ENCODE measurements around the gene ZNF195.
A peak's percentile ranks its signal among the peaks of the same experiment; 100 is the strongest.
"Not testable (repeated sequence)": the region's sequence is repeated elsewhere in the genome, so short reads cannot be mapped to it uniquely, and the experiment has no call there.

The ZNF195 gene

DNA sequence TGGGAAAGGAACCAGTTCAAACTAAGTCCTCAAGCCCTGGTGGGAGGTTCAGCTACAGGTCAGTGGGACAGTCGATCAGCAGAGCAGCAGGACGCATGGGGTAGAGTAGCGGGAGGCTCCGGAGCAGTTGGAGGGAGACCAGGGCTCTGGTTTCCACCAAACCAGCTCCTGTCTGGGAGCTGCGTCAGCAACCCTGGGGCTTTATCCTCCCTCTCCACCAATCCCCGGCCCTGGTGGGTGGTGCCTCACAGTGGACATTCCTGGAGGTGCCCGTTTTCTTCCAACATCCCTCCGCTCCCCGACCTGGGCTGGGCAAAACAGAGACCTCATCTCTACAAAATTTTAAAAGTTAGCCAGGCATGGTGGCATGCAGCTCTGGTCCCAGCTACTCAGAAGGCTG lies 32.4 kb downstream of the ZNF195 start:
- DNase-seq, result no peak

DNA sequence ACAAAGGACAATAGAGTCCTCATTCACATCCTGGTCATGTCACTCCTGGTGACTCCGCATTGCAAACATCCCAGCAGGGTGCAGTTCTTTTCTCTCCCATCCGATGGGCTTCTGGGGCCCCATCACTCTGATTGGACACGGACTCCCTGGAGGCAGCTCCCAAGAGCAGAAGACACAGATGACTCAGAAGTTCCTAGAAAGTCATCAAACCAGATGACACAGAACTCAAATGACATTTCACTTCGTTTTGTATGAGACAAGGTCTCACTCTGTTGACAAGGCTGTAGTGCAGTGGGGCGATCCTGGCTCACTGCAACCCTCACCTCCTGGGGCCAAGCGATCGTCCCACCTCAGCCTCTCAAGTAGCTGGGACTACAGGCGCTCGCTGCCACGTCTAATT lies 33.2 kb downstream of the ZNF195 start:
- no peak for DNase-seq

DNA sequence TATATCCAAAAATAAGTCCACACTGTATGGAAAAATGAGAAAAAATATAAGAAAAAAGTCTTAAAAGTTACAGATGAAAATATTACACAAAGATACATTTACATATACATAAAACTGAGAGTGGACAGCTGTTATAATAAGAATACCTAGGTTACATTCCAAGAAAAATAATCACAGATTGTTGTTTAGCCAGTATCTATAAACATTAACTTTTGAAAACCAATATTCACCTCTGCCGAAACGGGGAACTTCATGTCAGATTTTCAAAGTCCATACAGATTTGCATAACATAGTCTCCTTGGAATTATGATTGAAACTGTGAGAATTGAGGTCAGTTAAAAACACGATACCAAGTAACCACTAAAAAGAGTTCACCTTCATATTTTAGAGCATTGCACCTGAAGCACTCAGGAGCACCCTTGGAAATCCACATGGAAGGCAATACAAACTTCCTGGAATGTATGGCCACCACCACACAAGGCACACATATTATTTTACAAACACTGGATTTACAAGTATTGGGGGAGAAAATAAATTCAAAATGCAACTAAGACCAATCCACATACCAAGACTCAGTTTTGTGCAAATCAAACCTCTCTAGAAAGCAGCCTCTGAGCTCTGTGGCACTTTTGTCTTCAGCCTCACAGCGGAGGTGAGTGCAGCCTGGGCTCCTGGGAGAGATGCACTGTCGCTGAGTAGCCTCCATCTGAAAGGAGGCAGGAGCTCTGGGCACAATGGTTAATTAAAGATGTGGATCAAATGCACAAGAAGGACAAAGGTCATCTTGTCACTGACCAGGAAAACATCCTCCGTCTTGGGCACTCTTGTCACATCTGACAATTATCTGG lies 34.4 kb downstream of the ZNF195 start:
- no peak for DNase-seq

DNA sequence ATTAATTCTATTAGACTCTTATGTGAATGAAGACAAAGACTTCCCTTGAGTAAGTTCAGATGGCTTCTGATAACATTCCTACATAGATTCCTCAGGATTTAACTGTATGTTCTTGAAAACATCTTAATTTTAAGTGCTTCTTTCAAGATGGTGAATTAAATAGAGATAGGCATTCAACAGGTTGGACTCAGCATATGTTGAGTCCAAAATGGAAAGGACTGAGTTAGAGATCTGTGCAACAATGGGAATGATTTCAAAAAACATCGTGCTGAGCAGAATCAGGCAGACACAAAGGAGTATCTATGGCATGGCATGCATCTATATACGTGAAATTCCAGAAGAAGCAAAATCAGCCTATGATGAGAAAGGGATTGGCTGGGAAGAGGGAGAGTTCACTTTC lies 36.2 kb downstream of the ZNF195 start:
- no peak for DNase-seq

DNA sequence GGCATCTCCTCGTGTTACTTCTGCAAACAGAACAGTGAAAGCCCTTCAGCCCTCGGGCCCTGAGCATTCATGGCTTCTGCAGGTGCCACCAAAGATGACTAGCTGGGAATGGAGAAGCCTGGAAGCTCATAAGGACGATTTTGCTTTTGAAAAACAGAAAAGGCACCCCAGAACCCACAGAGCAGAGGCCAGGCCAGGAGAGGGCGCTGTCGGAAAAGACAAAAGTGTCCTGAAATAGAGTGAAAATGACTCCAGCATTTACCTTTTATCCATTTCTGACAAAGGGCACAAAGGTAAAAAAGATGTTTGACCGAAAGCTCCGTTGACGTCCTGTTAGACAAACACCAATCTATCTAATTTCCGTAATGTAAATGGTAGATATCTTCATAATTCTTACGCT lies 37.6 kb downstream of the ZNF195 start:
- DNase-seq, result peak; percentile 50

DNA sequence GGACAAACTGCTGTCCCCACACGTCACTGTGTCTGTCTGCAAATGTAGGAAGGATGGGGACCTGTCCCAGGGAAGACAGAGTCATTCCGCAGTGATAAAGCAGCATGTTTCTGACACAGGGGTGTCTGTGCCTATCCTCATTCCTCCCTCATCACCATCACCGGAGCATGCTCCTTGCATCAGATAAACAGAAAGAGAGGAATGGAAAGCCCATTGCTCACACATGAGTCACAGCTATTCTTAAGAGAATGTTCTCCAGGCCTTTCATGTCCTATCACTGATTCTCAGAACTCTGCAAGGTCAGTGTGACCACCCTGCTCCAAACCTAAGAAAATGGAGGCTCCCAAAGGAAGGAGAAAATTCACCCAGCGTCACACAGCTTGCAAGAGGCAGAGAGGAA lies 38.9 kb downstream of the ZNF195 start:
- DNase-seq, result no peak

DNA sequence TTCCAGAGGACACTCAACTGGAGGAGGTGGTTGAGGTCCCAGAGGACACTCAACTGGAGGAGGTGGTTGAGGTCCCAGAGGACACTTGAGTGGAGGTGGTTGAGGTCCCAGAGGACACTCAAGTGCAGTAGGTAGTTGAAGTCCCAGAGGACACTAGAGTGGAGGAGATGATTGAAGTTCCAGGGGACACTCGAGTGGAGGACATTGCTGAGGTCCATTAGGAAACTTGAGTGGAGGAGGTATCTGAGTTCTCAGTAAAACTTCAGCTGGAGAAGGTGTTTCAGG lies 39.7 kb downstream of the ZNF195 start:
- DNase-seq, result no peak

DNA sequence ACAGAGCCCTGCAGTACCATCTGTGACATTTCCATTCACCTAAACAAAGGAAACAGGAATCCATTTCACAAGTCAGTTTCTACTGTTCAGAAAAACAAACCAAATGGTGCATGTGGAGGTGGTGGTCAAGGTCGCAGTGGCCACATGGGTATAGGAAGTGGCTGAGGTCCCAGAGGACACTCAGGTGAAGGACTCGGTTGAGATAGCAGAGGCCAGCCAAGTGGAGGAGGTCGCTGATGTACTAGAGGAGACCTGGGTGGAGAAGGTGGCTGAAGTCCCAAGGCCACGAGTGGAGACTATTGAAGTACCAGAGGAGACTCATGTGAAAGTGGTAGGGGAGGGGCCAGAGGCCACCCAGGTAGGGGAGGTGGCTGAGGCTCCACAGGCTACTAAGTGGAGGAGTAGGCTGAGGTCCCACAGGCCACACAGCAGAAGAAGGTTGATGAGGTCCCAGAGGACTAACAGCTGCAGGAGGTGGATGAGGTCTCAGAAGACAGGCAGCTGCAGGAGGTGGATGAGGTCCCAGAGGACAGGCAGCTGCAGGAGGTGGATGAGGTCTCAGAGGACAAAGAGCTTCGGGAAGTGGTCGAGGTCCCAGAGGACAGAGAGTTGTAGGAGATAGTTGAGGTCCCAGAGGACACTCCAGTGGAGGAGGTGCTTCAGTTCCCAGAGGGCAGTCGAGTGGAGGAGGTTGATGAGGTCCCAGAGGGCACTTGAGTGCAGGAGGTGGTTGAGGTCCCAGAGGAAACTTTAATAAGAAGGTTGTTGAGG lies 40.2 kb downstream of the ZNF195 start:
- no peak for DNase-seq

DNA sequence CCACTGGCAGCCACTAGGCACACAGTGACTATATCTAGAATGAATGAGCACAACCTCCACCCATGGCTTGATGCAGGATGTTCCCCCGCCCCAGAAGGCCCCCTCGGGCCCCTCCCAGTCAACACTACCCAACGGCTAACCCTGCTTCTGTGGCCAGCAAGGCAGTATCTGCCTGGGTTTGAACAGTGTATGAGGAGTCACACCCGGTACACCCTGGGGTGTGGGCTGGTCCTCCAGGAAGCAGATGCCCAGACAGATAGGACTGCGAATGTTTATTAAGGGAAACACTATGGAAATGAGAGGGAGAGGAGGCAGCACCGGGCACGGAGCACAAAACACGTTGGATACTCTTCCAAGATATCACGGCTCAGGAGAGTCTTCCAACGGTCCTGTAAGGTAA lies 42.5 kb downstream of the ZNF195 start:
- DNase-seq, result not testable (repeated sequence)

DNA sequence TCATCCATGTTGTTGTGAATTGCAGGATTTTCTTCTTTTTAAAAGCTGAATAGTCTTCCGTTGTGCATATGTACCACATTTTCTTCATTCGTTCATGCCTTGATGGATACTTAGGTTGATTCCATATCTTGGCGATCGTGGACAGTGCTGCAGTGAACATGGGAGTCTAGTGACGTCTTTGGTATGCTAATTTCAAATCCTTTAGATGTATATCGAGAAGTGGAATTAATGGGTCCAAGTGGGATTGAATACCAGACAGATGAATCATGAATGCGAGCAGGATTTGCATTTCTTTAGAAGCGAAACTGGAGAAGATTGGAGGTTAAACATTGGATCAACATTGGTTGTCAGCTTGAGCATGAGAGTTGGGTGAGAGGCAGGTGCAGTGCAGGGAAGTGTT lies 45.8 kb downstream of the ZNF195 start:
- DNase-seq, result not testable (repeated sequence)

DNA sequence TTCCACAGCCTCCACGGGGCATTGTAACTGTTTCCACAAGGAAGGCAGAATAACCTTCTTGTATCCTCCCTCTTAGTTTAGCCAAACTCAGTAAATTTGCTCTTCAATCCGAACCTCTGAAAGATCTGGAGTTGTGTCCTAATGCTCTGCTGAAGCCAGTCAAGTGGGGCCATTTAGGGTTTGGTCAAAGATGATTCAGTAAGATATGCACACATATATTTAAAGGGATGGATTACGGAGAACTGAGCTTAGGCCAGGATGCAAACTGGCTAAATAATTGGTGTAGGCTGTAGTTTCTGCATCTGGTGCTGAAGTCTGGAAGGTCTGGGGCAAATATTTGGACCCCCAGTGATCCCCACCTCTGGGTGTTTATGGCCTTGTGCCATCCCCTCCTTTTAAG lies 47.9 kb downstream of the ZNF195 start:
- DNase-seq, result not testable (repeated sequence)

DNA sequence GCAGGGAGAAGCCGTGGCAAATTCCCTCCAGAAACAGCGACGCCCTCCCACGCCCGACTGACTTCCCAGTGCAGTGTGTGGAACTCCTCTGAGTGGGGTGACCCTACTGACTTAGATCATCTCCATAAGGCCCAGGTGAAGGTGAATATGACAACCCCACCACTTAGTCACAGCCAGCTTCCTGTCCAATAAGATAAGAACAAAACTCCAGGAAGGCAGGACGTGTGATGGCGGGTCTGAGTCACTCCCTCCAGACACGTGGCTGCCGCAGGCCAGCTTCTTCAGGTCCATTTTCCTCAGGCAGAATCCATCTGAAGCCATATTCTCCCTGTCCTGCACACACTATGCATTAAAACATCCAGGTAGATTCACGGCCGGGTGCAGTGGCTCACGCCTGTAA lies 48.9 kb downstream of the ZNF195 start:
- DNase-seq, result not testable (repeated sequence)

DNA sequence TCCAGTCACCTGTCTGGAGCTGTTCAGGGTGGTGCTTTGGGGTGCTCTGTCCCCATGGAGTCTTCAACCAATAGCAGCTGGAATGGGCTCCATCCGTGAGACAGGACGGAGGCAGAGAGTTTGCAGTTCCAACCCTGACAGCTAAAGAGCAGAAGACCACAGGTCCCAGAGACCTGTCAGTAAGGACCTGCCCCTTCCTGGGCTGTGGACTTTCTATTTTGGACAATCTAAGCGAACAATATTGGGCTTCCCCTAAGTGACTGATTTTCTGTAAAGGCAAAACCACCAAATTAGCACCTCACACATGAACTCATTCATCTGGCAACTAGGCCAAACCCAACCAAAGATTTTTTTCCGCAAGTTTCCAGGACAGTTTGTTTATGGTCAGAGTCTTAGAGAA lies 50.4 kb downstream of the ZNF195 start:
- not testable (repeated sequence) for DNase-seq

DNA sequence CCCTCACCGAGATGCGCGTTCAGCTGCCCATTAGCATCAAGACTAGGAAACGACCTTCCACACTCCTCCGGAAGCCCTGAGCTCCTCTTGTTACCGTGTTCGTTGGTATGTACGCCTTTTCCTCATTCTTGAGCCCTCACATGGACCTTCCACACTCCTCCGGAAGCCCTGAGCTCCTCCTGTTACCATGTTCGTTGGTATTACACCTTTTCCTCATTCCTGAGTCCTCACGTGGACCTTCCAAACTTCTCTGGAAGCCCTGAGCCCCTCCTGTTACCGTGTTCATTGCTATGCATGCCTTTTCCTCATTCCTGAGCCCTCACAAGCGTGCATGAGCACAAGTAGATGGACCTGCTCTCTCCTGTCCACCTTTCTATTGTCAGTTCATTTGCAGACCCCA lies 52.5 kb downstream of the ZNF195 start:
- DNase-seq, result not testable (repeated sequence)

DNA sequence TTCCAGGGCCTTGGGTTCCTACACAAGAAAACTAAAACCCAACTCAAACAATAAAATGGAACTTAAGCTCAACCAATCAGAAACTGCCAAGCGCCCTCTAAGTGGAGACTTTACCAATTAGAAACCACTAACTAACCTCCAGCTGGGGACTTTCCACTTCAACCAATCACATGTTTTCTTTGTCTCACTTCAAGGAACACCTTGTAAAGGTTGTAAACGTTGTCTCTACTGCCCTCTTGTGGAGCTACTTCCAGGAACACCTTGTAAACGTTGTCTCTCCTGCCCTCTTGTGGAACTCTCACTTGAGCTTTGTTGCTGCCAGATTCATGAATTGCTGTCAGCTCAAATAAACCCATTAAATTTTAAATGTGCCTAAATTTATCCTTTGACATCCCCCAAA lies 54.2 kb downstream of the ZNF195 start:
- not testable (repeated sequence) for DNase-seq

Data from inflammatory macrophage treated with lipopolysaccharide for 4 hours (primary cell).